ENCODE results near the gene PPP4C.
A peak's percentile ranks its signal among the peaks of the same experiment; 100 is the strongest.

PPP4C gene

GRCh38 chr16:30052671-30053372, 23.0 kb upstream of the PPP4C start:
- H3K4me3 ChIP-seq = peak overlapping the region; percentile 97
- no peak for TF ChIP-seq EZH2 (IDR thresholded peaks at IDR 0.05)
- no peak for TF ChIP-seq FOXP2 (optimal IDR thresholded peaks at IDR 0.05; ENCODE audit: control extremely low read depth, extremely low read length, insufficient read depth)
- TF ChIP-seq POLR2AphosphoS5 (IDR thresholded peaks at IDR 0.05; ENCODE audit: borderline replicate concordance, low read depth, low read length) = no peak; the same call in 1 of the 2 replicates
- H3K9me3 ChIP-seq (ENCODE audit: low read depth, low read length) = no peaks in the 10 kb centered on the region
- peak; percentile 28 for DNase-seq (ENCODE audit: low read depth, low spot score)
- peak overlapping the region; percentile 79 for H3K9ac ChIP-seq (ENCODE audit: insufficient read length)
- H3K36me3 ChIP-seq (ENCODE audit: insufficient read depth, low read length) = peaks cover 15% of the 10 kb centered on the region; the same call in 1 of the 2 replicates
- peak overlapping the region; percentile 89 for H3K27ac ChIP-seq

GRCh38 chr16:30053376-30054015, 22.3 kb upstream of the PPP4C start:
- H3K27ac ChIP-seq = peak overlapping the region; percentile 89
- DNase-seq (ENCODE audit: low read depth, low spot score) = peak; percentile 73
- H3K36me3 ChIP-seq (ENCODE audit: insufficient read depth, low read length) = peaks cover 19% of the 10 kb centered on the region; the same call in 1 of the 2 replicates
- TF ChIP-seq FOXP2 (optimal IDR thresholded peaks at IDR 0.05; ENCODE audit: control extremely low read depth, extremely low read length, insufficient read depth) = peak; percentile 24
- TF ChIP-seq POLR2AphosphoS5 (IDR thresholded peaks at IDR 0.05; ENCODE audit: borderline replicate concordance, low read depth, low read length) = 0 out of 2 replicates have a peak, but pooled peaks have one; percentile 23
- no peak for TF ChIP-seq EZH2 (IDR thresholded peaks at IDR 0.05)
- peak overlapping the region; percentile 79 for H3K9ac ChIP-seq (ENCODE audit: insufficient read length)
- H3K4me3 ChIP-seq = peak overlapping the region; percentile 97
- H3K9me3 ChIP-seq (ENCODE audit: low read depth, low read length) = no peaks in the 10 kb centered on the region

- H3K4me3 ChIP-seq = no peak overlapping the region; the same call in 1 of the 2 replicates
- TF ChIP-seq FOXP2 (optimal IDR thresholded peaks at IDR 0.05; ENCODE audit: control extremely low read depth, extremely low read length, insufficient read depth) = no peak
- no peak for TF ChIP-seq POLR2AphosphoS5 (IDR thresholded peaks at IDR 0.05; ENCODE audit: borderline replicate concordance, low read depth, low read length)
- TF ChIP-seq EZH2 (IDR thresholded peaks at IDR 0.05) = no peak
- peaks cover 23% of the 10 kb centered on the region; the same call in 1 of the 2 replicates for H3K36me3 ChIP-seq (ENCODE audit: insufficient read depth, low read length)
- no peak overlapping the region for H3K9ac ChIP-seq (ENCODE audit: insufficient read length)
- DNase-seq (ENCODE audit: low read depth, low spot score) = no peak
- H3K9me3 ChIP-seq (ENCODE audit: low read depth, low read length) = no peaks in the 10 kb centered on the region
- H3K27ac ChIP-seq = no peak overlapping the region
Observed at GRCh38 chr16:30054451-30054850, 21.3 kb upstream of the PPP4C start.

GRCh38 chr16:30054959-30055553, 20.7 kb upstream of the PPP4C start:
- DNase-seq (ENCODE audit: low read depth, low spot score) = no peak
- Histone ChIP-seq H3K9ac (ENCODE audit: insufficient read length) (no peak overlapping the region), H3K9me3 (ENCODE audit: low read depth, low read length) (no peaks in the 10 kb centered on the region), H3K27ac (no peak overlapping the region), H3K36me3 (ENCODE audit: insufficient read depth, low read length) (peaks cover 29% of the 10 kb centered on the region; the same call in 1 of the 2 replicates), H3K4me3 (no peak overlapping the region)
- TF ChIP-seq EZH2 (IDR thresholded peaks at IDR 0.05) (no peak), FOXP2 (optimal IDR thresholded peaks at IDR 0.05; ENCODE audit: control extremely low read depth, extremely low read length, insufficient read depth) (no peak), POLR2AphosphoS5 (IDR thresholded peaks at IDR 0.05; ENCODE audit: borderline replicate concordance, low read depth, low read length) (no peak)

- TF ChIP-seq EZH2 (IDR thresholded peaks at IDR 0.05) (no peak), FOXP2 (optimal IDR thresholded peaks at IDR 0.05; ENCODE audit: control extremely low read depth, extremely low read length, insufficient read depth) (no peak), POLR2AphosphoS5 (IDR thresholded peaks at IDR 0.05; ENCODE audit: borderline replicate concordance, low read depth, low read length) (no peak)
- no peak for DNase-seq (ENCODE audit: low read depth, low spot score)
- H3K36me3 ChIP-seq (ENCODE audit: insufficient read depth, low read length) = peaks cover 31% of the 10 kb centered on the region; the same call in 1 of the 2 replicates
- H3K9ac ChIP-seq (ENCODE audit: insufficient read length) = no peak overlapping the region
- H3K4me3 ChIP-seq = no peak overlapping the region
- H3K27ac ChIP-seq = peak overlapping the region; percentile 61
- H3K9me3 ChIP-seq (ENCODE audit: low read depth, low read length) = no peaks in the 10 kb centered on the region
Observed at GRCh38 chr16:30060346-30060745, 15.4 kb upstream of the PPP4C start.

- Histone ChIP-seq H3K27ac (peak overlapping the region; percentile 61; the same call in 1 of the 2 replicates), H3K4me3 (no peak overlapping the region), H3K9me3 (ENCODE audit: low read depth, low read length) (no peaks in the 10 kb centered on the region), H3K9ac (ENCODE audit: insufficient read length) (no peak overlapping the region), H3K36me3 (ENCODE audit: insufficient read depth, low read length) (peaks cover 28% of the 10 kb centered on the region; the same call in 1 of the 2 replicates)
- no peak for TF ChIP-seq POLR2AphosphoS5 (IDR thresholded peaks at IDR 0.05; ENCODE audit: borderline replicate concordance, low read depth, low read length)
- TF ChIP-seq FOXP2 (optimal IDR thresholded peaks at IDR 0.05; ENCODE audit: control extremely low read depth, extremely low read length, insufficient read depth) = no peak
- no peak for TF ChIP-seq EZH2 (IDR thresholded peaks at IDR 0.05)
- DNase-seq (ENCODE audit: low read depth, low spot score) = no peak
Observed at GRCh38 chr16:30060836-30061554, 14.8 kb upstream of the PPP4C start.

- H3K27ac ChIP-seq = peak overlapping the region; percentile 97
Observed at GRCh38 chr16:30063278-30063892, 12.4 kb upstream of the PPP4C start.

More at GRCh38 chr16:30063278-30063892, 12.4 kb upstream of the PPP4C start:
- peak overlapping the region; percentile 94 for H3K4me3 ChIP-seq
- no peak for DNase-seq (ENCODE audit: low read depth, low spot score)
- H3K9ac ChIP-seq (ENCODE audit: insufficient read length) = peak overlapping the region; percentile 90
- H3K36me3 ChIP-seq (ENCODE audit: insufficient read depth, low read length) = peaks cover 34% of the 10 kb centered on the region
- no peaks in the 10 kb centered on the region for H3K9me3 ChIP-seq (ENCODE audit: low read depth, low read length)
- TF ChIP-seq FOXP2 (optimal IDR thresholded peaks at IDR 0.05; ENCODE audit: control extremely low read depth, extremely low read length, insufficient read depth) (no peak), EZH2 (IDR thresholded peaks at IDR 0.05) (no peak), POLR2AphosphoS5 (IDR thresholded peaks at IDR 0.05; ENCODE audit: borderline replicate concordance, low read depth, low read length) (no peak)
